ENCODE measurements around the gene DENND6B. TPM values are rescaled to one million over a fixed set of nuclear protein-coding genes. Genes with fewer than 3 reads are reported as not detected.
"Not testable (repeated sequence)": the region's sequence is repeated elsewhere in the genome, so short reads cannot be mapped to it uniquely, and the experiment has no call there.

DENND6B gene
- total RNA-seq, 1 donor from 2014 or later: 32.1 TPM

DNA sequence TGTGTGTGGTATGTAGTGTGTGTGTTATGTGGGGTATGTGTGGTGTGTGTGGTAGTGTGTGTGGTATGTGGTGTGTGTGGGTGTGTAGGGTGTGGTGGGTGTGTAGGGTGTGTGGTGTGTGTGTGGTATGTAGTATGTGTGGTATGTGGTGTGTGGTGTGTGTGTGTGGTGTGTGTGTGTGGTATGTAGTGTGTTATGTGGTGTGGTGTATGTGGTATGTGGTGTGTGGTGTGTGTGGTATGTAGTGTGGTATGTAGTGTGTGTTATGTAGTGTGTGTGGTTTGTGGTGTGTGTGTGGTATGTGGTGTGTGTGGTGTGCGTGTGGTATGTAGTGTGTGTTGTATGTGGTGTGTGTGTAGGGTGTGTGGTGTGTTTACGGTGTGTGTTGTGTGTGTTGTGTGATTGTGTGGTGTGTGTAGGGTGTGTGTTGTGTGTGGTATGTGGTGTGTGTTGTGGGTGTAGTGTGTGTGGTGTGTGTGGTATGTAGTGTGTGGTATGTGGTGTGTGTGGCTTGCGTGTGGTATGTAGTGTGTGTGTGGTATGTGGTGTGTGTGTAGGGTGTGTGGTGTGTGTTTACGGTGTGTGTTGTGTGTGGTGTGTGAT is 12.1 kb upstream of the DENND6B start:
- H3K9me3 Mint-ChIP-seq (ENCODE audit: unreplicated experiment): peaks cover 3% of the 10 kb centered on the region
- TF ChIP-seq, protein P1, sequence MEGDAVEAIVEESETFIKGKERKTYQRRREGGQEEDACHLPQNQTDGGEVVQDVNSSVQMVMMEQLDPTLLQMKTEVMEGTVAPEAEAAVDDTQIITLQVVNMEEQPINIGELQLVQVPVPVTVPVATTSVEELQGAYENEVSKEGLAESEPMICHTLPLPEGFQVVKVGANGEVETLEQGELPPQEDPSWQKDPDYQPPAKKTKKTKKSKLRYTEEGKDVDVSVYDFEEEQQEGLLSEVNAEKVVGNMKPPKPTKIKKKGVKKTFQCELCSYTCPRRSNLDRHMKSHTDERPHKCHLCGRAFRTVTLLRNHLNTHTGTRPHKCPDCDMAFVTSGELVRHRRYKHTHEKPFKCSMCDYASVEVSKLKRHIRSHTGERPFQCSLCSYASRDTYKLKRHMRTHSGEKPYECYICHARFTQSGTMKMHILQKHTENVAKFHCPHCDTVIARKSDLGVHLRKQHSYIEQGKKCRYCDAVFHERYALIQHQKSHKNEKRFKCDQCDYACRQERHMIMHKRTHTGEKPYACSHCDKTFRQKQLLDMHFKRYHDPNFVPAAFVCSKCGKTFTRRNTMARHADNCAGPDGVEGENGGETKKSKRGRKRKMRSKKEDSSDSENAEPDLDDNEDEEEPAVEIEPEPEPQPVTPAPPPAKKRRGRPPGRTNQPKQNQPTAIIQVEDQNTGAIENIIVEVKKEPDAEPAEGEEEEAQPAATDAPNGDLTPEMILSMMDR (IDR thresholded peaks at IDR 0.05; ENCODE audit: partially characterized antibody, unreplicated experiment): no peak
- H3K27ac Mint-ChIP-seq (ENCODE audit: unreplicated experiment): no peak overlapping the region
- no peak overlapping the region for H3K4me3 Mint-ChIP-seq (ENCODE audit: unreplicated experiment)
- H3K36me3 Mint-ChIP-seq (ENCODE audit: unreplicated experiment): no peaks in the 10 kb centered on the region
- no peaks in the 10 kb centered on the region for H3K4me1 Mint-ChIP-seq (ENCODE audit: low read depth, unreplicated experiment)
- DNase-seq: no peak
- no peaks in the 10 kb centered on the region for H3K27me3 Mint-ChIP-seq (ENCODE audit: unreplicated experiment)

DNA sequence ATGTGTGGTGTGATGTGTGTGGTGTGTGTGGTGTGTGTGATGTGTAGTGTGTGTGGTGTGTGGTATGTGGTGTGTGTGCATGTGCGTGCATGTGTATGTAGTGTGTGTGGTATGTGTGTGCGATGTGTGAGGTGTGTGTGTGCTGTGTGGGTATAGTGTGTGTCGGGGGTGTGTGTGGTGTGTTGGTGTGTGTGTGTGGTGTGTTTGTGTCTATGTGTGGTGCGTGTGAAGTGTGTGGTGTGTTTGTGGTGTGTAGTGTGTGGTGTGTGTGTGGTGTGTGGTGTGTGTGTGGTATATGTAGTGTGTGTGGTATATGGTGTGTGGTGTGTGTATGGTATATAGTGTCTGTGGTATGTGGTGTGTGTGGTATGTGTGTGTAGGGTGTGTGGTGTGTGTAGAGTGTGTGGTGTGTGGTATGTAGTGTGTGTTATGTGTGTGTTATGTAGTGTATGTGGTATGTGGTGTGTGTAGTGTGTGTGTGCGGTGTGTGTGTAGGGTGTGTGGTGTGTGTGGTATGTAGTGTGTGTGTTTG is 11.3 kb upstream of the DENND6B start:
- Mint-ChIP-seq H3K4me3 (ENCODE audit: unreplicated experiment) (no peak overlapping the region), H3K4me1 (ENCODE audit: low read depth, unreplicated experiment) (no peaks in the 10 kb centered on the region), H3K9me3 (ENCODE audit: unreplicated experiment) (peaks cover 3% of the 10 kb centered on the region), H3K36me3 (ENCODE audit: unreplicated experiment) (no peaks in the 10 kb centered on the region), H3K27me3 (ENCODE audit: unreplicated experiment) (no peaks in the 10 kb centered on the region), H3K27ac (ENCODE audit: unreplicated experiment) (no peak overlapping the region)
- TF ChIP-seq, protein P1 (IDR thresholded peaks at IDR 0.05; ENCODE audit: partially characterized antibody, unreplicated experiment): no peak
- no peak for DNase-seq

DNA sequence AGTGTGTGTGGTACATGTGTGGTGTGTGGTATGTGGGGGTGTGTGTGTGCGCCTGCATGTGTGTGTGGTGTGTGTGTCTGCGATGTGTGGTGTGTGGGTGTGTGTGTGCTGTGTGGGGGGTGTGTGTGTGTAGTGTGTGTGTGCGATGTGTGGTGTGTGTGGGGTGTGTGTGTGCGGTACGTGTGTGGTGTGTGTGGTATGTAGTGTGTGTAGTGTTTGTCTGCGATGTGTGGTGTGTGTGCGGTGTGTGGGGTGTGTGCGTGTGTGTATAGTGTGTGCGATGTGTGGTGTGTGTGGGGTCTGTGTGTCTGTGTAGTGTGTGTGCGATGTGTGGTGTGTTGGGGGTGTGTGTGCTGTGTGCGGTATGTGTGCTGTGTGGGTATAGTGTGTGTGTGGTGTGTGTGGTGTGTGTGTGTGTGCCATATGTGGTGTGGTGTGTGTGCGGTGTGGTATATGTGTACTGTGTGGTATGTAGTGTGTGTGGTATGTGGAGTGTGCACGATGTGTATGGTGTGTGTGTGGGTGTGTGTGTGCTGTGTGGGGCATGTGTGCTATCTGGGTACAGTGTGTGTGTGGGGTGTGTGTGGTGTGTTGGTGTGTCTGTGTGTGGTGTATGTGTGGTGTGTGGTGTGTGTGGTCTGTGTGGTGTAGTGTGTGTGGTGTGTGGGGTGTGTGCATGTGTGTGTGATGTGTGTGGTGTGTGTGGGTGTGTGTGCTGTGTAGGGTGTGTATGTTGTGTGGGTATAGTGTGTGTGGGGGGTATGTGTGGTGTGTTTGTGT is 10.6 kb upstream of the DENND6B start:
- no peak for DNase-seq
- H3K27me3 Mint-ChIP-seq (ENCODE audit: unreplicated experiment): no peaks in the 10 kb centered on the region
- H3K36me3 Mint-ChIP-seq (ENCODE audit: unreplicated experiment): no peaks in the 10 kb centered on the region
- no peaks in the 10 kb centered on the region for H3K4me1 Mint-ChIP-seq (ENCODE audit: low read depth, unreplicated experiment)
- no peak overlapping the region for H3K4me3 Mint-ChIP-seq (ENCODE audit: unreplicated experiment)
- H3K27ac Mint-ChIP-seq (ENCODE audit: unreplicated experiment): no peak overlapping the region
- H3K9me3 Mint-ChIP-seq (ENCODE audit: unreplicated experiment): peaks cover under 1% of the 10 kb centered on the region
- TF ChIP-seq, protein P1 (IDR thresholded peaks at IDR 0.05; ENCODE audit: partially characterized antibody, unreplicated experiment): no peak

DNA sequence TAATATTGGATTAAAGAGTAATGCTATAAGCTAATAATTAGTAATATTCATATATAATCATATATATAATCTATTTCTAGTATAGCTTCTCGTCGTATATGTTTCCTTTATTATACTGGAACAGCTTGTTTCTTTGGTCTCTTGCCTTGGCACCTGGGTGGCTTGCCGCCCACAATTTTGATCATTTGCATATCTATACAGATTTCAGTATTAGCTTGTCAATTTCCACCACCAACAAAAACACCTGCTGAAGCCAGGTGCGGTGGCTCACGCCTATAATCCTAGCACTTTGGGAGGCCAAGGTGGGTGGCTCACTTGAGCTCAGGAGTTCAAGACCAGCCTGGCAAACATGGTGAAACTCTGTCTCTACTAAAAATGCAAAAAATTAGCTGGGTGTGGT is 7.6 kb upstream of the DENND6B start:
- not testable (repeated sequence) for H3K4me1 Mint-ChIP-seq (ENCODE audit: low read depth, unreplicated experiment); H3K27me3 Mint-ChIP-seq (ENCODE audit: unreplicated experiment); H3K27ac Mint-ChIP-seq (ENCODE audit: unreplicated experiment); DNase-seq; H3K9me3 Mint-ChIP-seq (ENCODE audit: unreplicated experiment); H3K4me3 Mint-ChIP-seq (ENCODE audit: unreplicated experiment); H3K36me3 Mint-ChIP-seq (ENCODE audit: unreplicated experiment)

DNA sequence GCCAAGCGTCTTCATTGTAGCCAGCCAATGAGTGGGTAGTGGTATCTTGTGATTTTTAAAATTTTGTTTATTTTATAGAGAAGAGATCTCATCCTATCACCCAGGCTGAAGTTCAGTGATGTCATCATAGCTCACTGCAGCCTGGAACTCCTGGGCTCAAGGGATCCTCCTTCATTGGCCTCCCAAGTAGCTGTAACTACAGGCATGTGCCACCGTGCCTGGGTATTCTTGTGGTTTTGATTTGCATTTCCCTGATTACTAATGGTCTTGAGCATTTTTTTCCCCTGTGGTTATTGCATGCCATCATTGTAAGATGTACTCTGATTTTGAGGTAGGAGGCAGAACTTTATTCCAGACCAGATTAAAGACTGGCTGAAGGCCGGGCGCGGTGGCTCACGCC is 2.4 kb upstream of the DENND6B start:
- Mint-ChIP-seq H3K36me3 (ENCODE audit: unreplicated experiment) (peaks cover 5% of the 10 kb centered on the region), H3K27ac (ENCODE audit: unreplicated experiment) (peak overlapping the region; percentile 17), H3K4me1 (ENCODE audit: low read depth, unreplicated experiment) (peaks cover 8% of the 10 kb centered on the region), H3K27me3 (ENCODE audit: unreplicated experiment) (peaks cover 11% of the 10 kb centered on the region), H3K4me3 (ENCODE audit: unreplicated experiment) (no peak overlapping the region), H3K9me3 (ENCODE audit: unreplicated experiment) (peaks cover 5% of the 10 kb centered on the region)
- no peak for DNase-seq
- TF ChIP-seq, protein P1 (IDR thresholded peaks at IDR 0.05; ENCODE audit: partially characterized antibody, unreplicated experiment): no peak
